Measurements from ENCODE around the gene MAK.
"Not testable (repeated sequence)": the region's sequence is repeated elsewhere in the genome, so short reads cannot be mapped to it uniquely, and the experiment has no call there.

The MAK gene

DNA sequence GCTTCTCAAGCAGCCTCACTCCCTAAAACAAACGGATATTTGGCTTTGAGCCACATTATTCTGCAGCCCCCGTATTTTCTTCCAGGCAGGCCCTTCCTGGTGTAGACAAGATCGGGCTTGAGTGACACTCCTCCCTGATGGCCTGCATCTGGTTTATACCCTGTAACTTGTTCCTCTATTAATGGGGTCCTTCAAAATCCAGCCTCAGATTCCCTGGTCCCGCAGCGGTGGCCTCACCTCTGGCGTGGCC is 115.8 kb downstream of the MAK start:
- no peak for DNase-seq

- no peak for DNase-seq
These were observed 116.3 kb downstream of the MAK start for GRCh38 chr6:10721850-10722569.

- DNase-seq = not testable (repeated sequence)
These were observed 117.1 kb downstream of the MAK start for GRCh38 chr6:10720960-10721849.

GRCh38 chr6:10720265-10720959 is 117.9 kb downstream of the MAK start:
- no peak for DNase-seq

- no peak for DNase-seq
These were observed 118.4 kb downstream of the MAK start for GRCh38 chr6:10719964-10720264.

GRCh38 chr6:10719296-10719963 is 118.9 kb downstream of the MAK start:
- no peak for DNase-seq

DNA sequence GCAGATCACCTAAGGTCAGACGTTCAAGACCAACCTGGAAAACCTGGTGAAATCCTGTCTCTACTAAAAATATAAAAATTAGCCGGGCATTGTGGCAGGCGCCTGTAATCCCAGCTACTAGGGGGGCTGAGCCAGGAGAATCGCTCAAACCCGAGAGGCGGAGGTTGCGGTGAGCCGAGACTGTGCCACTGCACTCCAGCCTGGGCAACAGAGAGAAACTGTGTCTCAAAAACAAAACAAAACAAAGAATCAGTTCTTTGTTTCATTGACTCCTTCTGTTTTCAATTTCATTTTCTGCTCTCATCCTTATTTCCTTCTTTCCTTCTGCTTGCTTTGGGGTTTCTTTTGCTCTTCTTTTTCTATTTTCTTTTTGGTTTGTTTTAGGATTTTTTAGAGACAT is 124.4 kb downstream of the MAK start:
- DNase-seq = no peak
